GM19239 (cell line): ENCODE results near the gene RPL15.
A peak's percentile ranks its signal among the peaks of the same experiment; 100 is the strongest.

Source experiments
- DNase-seq: peaks from one replicate; pipeline ENCODE4 v3.0.0; 2011; ENCODE audit warnings: low spot score; ENCODE audit not compliant: insufficient read length
- FAIRE-seq: peaks from 2 replicates; lab custom pipeline; 2011; peaks lifted over from hg19 to GRCh38; lab: Jason Lieb, UNC

RPL15 gene

GRCh38 chr3:23923786-23924185, 6.9 kb downstream of the RPL15 start:
- FAIRE-seq (no peak), DNase-seq (no peak)

GRCh38 chr3:23926246-23926645, 9.3 kb downstream of the RPL15 start:
- DNase-seq (no peak), FAIRE-seq (no peak)

GRCh38 chr3:23926736-23927135, 9.8 kb downstream of the RPL15 start:
- DNase-seq (no peak), FAIRE-seq (no peak)

GRCh38 chr3:23928524-23928923, 11.6 kb downstream of the RPL15 start:
- DNase-seq (no peak), FAIRE-seq (no peak)

GRCh38 chr3:23931597-23931996, 14.7 kb downstream of the RPL15 start:
- DNase-seq (no peak), FAIRE-seq (no peak)

- FAIRE-seq: no peak
- no peak for DNase-seq
Measured at GRCh38 chr3:23932571-23932970, 15.6 kb downstream of the RPL15 start.

- DNase-seq (no peak), FAIRE-seq (no peak)
Measured at GRCh38 chr3:23934253-23934652, 17.3 kb downstream of the RPL15 start.

GRCh38 chr3:23937296-23937695, 20.4 kb downstream of the RPL15 start:
- FAIRE-seq (no peak), DNase-seq (no peak)

GRCh38 chr3:23938688-23939087, 21.8 kb downstream of the RPL15 start:
- DNase-seq (no peak), FAIRE-seq (no peak)

GRCh38 chr3:23940775-23941174, 23.8 kb downstream of the RPL15 start:
- FAIRE-seq (no peak), DNase-seq (no peak)

- FAIRE-seq: no peak
Measured at GRCh38 chr3:23941440-23941839, 24.5 kb downstream of the RPL15 start.

GRCh38 chr3:23942546-23942945, 25.6 kb downstream of the RPL15 start:
- no peak for FAIRE-seq

More at GRCh38 chr3:23941440-23941839, 24.5 kb downstream of the RPL15 start:
- no peak for DNase-seq

GRCh38 chr3:23944007-23944783, 27.3 kb downstream of the RPL15 start:
- FAIRE-seq: peak; percentile 67
- no peak for DNase-seq

More at GRCh38 chr3:23942546-23942945, 25.6 kb downstream of the RPL15 start:
- DNase-seq: no peak

GRCh38 chr3:23944861-23945662, 28.1 kb downstream of the RPL15 start, which contains the start of gene NR1D2:
Gene NR1D2 (plus strand): TSS chr3:23945286. CDS start chr3:23945579, 293 bp downstream.
- peak; percentile 82 for DNase-seq

GRCh38 chr3:23945663-23945912, 28.7 kb downstream of the RPL15 start:
- DNase-seq (no peak), FAIRE-seq (no peak)

More at GRCh38 chr3:23944861-23945662, 28.1 kb downstream of the RPL15 start, which contains the start of gene NR1D2:
- FAIRE-seq: peak; percentile 62

- peak; percentile 80 for FAIRE-seq
- DNase-seq: peak; percentile 87
Measured at GRCh38 chr3:23945913-23946687, 29.2 kb downstream of the RPL15 start.

- DNase-seq: no peak
- no peak for FAIRE-seq
Measured at GRCh38 chr3:23948761-23949160, 31.8 kb downstream of the RPL15 start.

- DNase-seq (no peak), FAIRE-seq (peak; percentile 89)
Measured at GRCh38 chr3:23949784-23950183, 32.9 kb downstream of the RPL15 start.

GRCh38 chr3:23950293-23950692, 33.4 kb downstream of the RPL15 start:
- peak; percentile 93 for FAIRE-seq
- DNase-seq: no peak

GRCh38 chr3:23952646-23953045, 35.7 kb downstream of the RPL15 start:
- DNase-seq: no peak
- peak; percentile 86 for FAIRE-seq

GRCh38 chr3:23953523-23953922, 36.6 kb downstream of the RPL15 start:
- FAIRE-seq (peak; percentile 71), DNase-seq (no peak)
